Cardiac muscle cell (in vitro differentiated cells and primary cell): Measurements from ENCODE around the gene GRK2. TPM values are rescaled to one million over a fixed set of nuclear protein-coding genes. Genes with fewer than 3 reads are reported as not detected.

Source experiments
- DNase-seq, 2 donors: peaks; one replicate each; pipeline versions ENCODE4 v3.0.0 to v3.0.0-alpha.2; 2010 to 2017; ENCODE audit warnings: low read depth in 1 of 2, low spot score in 1 of 2
- H3K27ac ChIP-seq: fragments of 200-600 bp; sonication (generic); 2 replicates; pipeline ENCODE4 v1.5.1; 2016
- H3K27me3 ChIP-seq: fragments of 200-600 bp; sonication (generic); 2 replicates; pipeline ENCODE4 v1.6.0; 2016; ENCODE audit warnings: control low read depth
- H3K36me3 ChIP-seq: fragments of 200-600 bp; sonication (generic); 2 replicates; pipeline ENCODE4 v1.5.1; 2016; ENCODE audit warnings: control low read depth
- H3K4me1 ChIP-seq: fragments of 200-600 bp; sonication (generic); 2 replicates; pipeline ENCODE4 v1.8.1; 2017; ENCODE audit warnings: low read depth, mild to moderate bottlenecking, mixed run types
- H3K4me3 ChIP-seq: fragments of 200-600 bp; sonication (generic); 2 replicates; pipeline ENCODE4 v1.5.1; 2016; ENCODE audit warnings: mild to moderate bottlenecking
- H3K9me3 ChIP-seq: fragments of 200-600 bp; sonication (generic); 2 replicates; pipeline ENCODE4 v1.5.1; 2017; ENCODE audit warnings: low read depth, mild to moderate bottlenecking, control low read depth
- CTCF ChIP-seq: IDR thresholded peaks from 2 replicates; pipeline ENCODE4 v1.5.1; 2012; ENCODE audit warnings: low read depth, mild to moderate bottlenecking, low read length
- polyA plus RNA-seq: library from polyadenylated mRNA; unstranded; fragments of >200 nt; fragmentation: Nextera tagmentation; extraction: Ambion mirVana; gene quantifications from 2 replicates; pipeline ENCODE4 v1.2.1, GENCODE V29; 2016
- total RNA-seq: library from RNA; depleted of rRNA; stranded (reverse); fragments of >200 nt; gene quantifications from 2 replicates; pipeline ENCODE4 v1.2.3, GENCODE V29; 2016

GRK2 gene
- total and polyA plus RNA-seq, 2 experiments from 2014 or later = 62.9 to 72.1 TPM

- Histone ChIP-seq H3K9me3 (no peaks in the 10 kb centered on the region), H3K4me3 (no peak overlapping the region), H3K27ac (peak overlapping the region; percentile 85), H3K27me3 (no peaks in the 10 kb centered on the region), H3K36me3 (peaks cover 23% of the 10 kb centered on the region), H3K4me1 (peaks cover 20% of the 10 kb centered on the region)
- no peak for DNase-seq
- TF ChIP-seq CTCF = no peak
Observed at GRCh38 chr11:67278135-67278938, 12.1 kb downstream of the GRK2 start.

DNA sequence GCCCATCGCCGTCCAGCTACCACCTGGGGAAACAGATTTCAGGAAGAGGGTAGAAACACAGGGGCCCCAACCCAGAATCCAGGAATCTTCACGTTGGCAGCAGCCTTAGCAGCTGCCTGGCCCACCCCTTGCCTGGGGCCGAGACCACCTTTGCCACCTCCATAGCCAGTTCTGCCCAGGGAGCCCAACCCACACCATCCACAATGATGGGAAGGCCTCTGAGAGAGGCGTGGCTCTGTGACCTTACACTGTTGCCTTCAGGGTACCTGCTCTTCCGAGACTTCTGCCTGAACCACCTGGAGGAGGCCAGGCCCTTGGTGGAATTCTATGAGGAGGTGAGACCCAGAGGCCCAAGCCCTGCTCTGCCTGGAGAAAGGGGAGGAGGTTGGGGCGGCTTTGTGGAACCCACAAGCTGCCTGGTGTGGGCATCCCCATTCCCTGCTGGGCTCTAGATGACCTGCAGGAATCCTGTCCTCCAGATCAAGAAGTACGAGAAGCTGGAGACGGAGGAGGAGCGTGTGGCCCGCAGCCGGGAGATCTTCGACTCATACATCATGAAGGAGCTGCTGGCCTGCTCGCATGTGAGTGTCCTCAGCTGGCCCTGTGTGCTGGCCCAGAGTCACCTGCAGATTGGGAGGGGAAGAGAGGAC, 12.8 kb downstream of the GRK2 start:
- no peak for TF ChIP-seq CTCF
- H3K27me3 ChIP-seq = no peaks in the 10 kb centered on the region
- H3K27ac ChIP-seq = no peak overlapping the region
- peaks cover 30% of the 10 kb centered on the region for H3K36me3 ChIP-seq
- no peaks in the 10 kb centered on the region for H3K9me3 ChIP-seq
- H3K4me1 ChIP-seq = peaks cover 20% of the 10 kb centered on the region
- no peak for DNase-seq
- H3K4me3 ChIP-seq = no peak overlapping the region

- no peak overlapping the region for H3K4me3 ChIP-seq
- TF ChIP-seq CTCF = no peak
- DNase-seq = no peak
- no peaks in the 10 kb centered on the region for H3K9me3 ChIP-seq
- H3K27ac ChIP-seq = no peak overlapping the region
- no peaks in the 10 kb centered on the region for H3K27me3 ChIP-seq
- peaks cover 17% of the 10 kb centered on the region for H3K4me1 ChIP-seq
- peaks cover 34% of the 10 kb centered on the region for H3K36me3 ChIP-seq
Observed at GRCh38 chr11:67279589-67280340, 13.5 kb downstream of the GRK2 start.

DNA sequence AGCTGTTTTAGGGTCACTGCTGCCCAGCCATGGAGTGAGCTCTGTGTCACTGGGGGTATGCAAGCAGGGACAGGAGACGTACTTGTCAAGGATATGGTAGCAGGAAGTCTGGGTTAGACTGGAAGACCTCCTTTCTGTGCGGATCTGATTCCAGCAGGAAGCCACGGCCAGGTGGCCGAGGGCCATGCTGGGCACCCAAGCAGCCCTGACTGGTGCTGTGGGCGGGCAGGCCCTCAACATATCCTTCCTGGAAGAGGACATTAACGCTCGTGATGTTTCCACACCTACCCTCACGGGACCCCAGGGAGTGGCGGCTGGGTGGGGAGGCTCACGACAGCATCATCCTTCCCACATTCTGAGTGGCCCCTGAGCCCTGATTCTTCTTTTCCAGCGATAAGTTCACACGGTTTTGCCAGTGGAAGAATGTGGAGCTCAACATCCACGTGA, 14.1 kb downstream of the GRK2 start:
- no peak for DNase-seq
- no peaks in the 10 kb centered on the region for H3K9me3 ChIP-seq
- no peaks in the 10 kb centered on the region for H3K27me3 ChIP-seq
- no peak for TF ChIP-seq CTCF
- H3K4me3 ChIP-seq = no peak overlapping the region
- no peak overlapping the region for H3K27ac ChIP-seq
- peaks cover 14% of the 10 kb centered on the region for H3K4me1 ChIP-seq
- peaks cover 34% of the 10 kb centered on the region for H3K36me3 ChIP-seq

- Histone ChIP-seq H3K4me3 (no peak overlapping the region), H3K36me3 (peaks cover 34% of the 10 kb centered on the region), H3K27me3 (no peaks in the 10 kb centered on the region), H3K9me3 (no peaks in the 10 kb centered on the region), H3K27ac (no peak overlapping the region), H3K4me1 (peaks cover 14% of the 10 kb centered on the region)
- no peak for TF ChIP-seq CTCF
- no peak for DNase-seq
Observed at GRCh38 chr11:67280788-67281551, 14.7 kb downstream of the GRK2 start.
